WERI-Rb-1 (cell line): Measurements from ENCODE around the gene PHRF1.

Source experiments
- DNase-seq: peaks from one replicate; pipeline ENCODE4 v3.0.0-alpha.2; 2020
- H3K27ac ChIP-seq: fragments of 250-450 bp; sonication (Bioruptor Pico); 2 replicates; pipeline ENCODE4 v1.5.1; 2020; ENCODE audit warnings: mild to moderate bottlenecking, moderate library complexity
- H3K27me3 ChIP-seq: fragments of 250-450 bp; sonication (Bioruptor Pico); 2 replicates; pipeline ENCODE4 v1.5.1; 2021; ENCODE audit warnings: mild to moderate bottlenecking, low read depth, moderate library complexity; ENCODE audit not compliant: insufficient read depth, severe bottlenecking
- H3K36me3 ChIP-seq: fragments of 250-450 bp; sonication (Bioruptor Pico); 2 replicates; pipeline ENCODE4 v1.5.1; 2020; ENCODE audit warnings: mild to moderate bottlenecking, moderate library complexity
- H3K4me3 ChIP-seq: 2 replicates; pipeline ENCODE4 v1.5.1; 2011; ENCODE audit warnings: low read depth, mild to moderate bottlenecking, control low read depth, low read length
- H3K9me3 ChIP-seq: fragments of 250-450 bp; sonication (Bioruptor Pico); 2 replicates; pipeline ENCODE4 v1.5.1; 2021; ENCODE audit warnings: mild to moderate bottlenecking, moderate library complexity; ENCODE audit not compliant: severe bottlenecking
- TF ChIP-seq, protein P1 (sequence below): IDR thresholded peaks from 2 replicates; pipeline ENCODE4 v1.5.1; 2011; ENCODE audit warnings: low read depth, mild to moderate bottlenecking, control low read depth, inconsistent platforms, low read length

PHRF1 gene

DNA sequence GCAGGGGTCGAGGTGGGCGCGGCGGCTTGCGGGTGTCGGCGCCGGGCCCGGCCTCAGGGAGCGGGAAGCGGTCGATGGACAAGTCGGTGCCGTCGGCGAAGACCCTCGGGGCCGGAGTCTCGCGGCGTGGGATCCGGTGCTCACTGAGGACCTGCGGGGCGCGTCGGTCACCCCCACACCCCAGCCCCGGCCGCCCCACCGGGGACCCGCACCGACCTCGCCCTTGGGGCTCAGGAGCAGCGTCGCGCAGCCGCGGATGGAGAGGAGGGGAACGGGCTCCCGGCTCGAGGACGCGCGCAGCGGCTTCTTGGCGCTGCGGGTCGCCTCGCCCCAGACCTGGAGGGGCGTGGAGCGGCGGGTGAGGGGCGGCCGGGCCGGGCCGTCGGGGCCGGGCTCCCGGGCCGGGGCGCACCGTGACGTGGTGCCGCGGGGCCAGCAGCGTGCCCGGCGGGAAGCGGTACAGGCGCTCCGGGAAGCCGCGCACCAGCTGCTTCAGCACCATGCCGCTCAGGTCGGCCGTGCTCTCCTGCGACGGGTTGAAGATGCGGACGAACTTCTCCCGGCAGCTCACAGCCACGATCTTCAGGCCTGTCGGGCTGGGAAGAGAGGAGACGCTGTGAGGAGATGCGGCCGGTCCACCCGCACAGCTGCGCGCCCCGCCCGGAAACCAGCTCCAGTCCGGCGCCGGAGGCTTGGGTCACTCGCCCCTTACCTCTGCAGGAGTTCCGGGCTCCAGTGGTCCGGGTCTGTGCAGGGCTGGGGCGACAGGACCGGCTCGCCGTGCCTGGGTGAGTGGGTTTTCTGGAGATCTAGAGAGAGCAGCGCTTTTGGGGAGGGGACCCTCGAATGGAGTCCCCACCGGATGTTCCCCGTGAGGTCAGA, 20.2 kb upstream of the PHRF1 start:
- Histone ChIP-seq H3K9me3 (no peaks in the 10 kb centered on the region), H3K27ac (no peak overlapping the region), H3K36me3 (no peaks in the 10 kb centered on the region), H3K27me3 (peaks cover 19% of the 10 kb centered on the region), H3K4me3 (peak overlapping the region; percentile 65)
- DNase-seq = no peak
- TF ChIP-seq, protein P1, sequence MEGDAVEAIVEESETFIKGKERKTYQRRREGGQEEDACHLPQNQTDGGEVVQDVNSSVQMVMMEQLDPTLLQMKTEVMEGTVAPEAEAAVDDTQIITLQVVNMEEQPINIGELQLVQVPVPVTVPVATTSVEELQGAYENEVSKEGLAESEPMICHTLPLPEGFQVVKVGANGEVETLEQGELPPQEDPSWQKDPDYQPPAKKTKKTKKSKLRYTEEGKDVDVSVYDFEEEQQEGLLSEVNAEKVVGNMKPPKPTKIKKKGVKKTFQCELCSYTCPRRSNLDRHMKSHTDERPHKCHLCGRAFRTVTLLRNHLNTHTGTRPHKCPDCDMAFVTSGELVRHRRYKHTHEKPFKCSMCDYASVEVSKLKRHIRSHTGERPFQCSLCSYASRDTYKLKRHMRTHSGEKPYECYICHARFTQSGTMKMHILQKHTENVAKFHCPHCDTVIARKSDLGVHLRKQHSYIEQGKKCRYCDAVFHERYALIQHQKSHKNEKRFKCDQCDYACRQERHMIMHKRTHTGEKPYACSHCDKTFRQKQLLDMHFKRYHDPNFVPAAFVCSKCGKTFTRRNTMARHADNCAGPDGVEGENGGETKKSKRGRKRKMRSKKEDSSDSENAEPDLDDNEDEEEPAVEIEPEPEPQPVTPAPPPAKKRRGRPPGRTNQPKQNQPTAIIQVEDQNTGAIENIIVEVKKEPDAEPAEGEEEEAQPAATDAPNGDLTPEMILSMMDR = no peak

DNA sequence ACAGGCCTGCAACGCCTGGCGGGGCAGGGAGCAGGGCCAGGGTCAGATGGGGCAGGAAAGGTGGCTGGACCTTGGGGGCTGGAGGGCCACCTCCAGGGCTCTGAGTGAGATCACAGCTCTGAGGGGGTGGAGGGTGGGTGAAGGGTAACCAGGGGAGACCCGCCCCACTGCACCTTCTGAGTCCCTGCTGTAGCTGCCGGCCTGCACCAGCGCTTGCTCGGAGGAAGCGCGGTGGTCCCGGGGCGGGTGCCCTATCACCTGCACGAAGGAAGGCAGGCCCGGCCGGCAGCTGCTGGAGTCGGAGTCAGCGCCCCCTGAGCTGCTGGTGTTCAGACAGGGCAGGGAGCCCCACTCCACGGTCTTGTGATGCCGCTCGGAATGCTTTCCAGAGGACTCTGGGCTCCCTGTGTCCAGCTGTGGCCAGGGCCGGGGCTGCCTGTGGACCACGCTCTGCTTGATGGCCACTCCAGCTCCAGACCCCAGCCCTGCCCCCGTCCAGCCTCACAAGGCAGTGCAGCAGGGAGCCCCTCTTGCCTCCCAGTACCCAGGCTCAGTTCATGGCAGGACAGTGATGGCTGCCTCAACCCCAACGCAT, 19.5 kb upstream of the PHRF1 start:
- H3K27ac ChIP-seq = no peak overlapping the region
- H3K4me3 ChIP-seq = no peak overlapping the region
- no peak for DNase-seq
- no peaks in the 10 kb centered on the region for H3K36me3 ChIP-seq
- no peaks in the 10 kb centered on the region for H3K9me3 ChIP-seq
- TF ChIP-seq, protein P1 = no peak
- peaks cover 19% of the 10 kb centered on the region for H3K27me3 ChIP-seq

DNA sequence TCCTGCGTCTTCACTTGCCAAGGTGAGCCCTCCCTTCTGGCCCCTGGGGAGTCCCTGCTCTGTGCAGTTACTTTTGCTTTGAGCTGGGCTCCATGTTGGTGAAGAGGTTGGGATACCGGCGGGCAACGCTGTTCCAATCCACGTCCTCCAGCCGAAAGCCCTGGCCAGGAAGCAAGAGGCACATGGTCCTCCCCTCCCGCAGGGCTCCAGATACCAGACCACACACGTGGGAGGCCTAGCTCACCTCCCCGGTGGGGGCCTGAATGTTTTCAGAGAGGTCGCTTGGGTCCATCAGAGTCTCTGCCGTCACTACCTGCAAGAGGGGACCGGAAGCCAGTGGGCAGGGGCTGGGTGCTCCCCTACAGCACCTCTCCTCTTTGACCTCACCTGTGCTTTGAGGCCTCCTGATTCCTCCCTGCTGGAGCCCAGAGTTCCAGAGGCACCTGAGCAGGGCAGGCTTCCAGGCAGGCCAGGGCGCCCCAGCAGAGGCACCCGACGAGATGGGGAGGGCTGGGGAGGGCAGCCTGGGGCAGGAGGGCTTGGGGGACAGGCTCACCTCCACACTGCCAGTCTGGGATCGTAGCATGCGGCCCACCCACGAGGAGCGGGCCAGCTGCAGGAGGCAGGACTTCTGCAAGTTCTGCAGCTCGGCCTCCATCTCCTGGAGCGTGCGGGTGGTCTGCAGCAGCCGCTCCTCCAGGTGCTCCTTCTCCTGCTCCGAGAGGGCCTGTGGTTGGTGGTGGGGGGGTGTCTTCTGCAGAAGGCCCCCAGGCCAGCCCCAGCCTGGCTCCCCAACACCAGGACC, 18.7 kb upstream of the PHRF1 start:
- H3K9me3 ChIP-seq = no peaks in the 10 kb centered on the region
- TF ChIP-seq, protein P1 = no peak
- peaks cover 19% of the 10 kb centered on the region for H3K27me3 ChIP-seq
- no peak overlapping the region for H3K4me3 ChIP-seq
- H3K27ac ChIP-seq = no peak overlapping the region
- no peaks in the 10 kb centered on the region; the same call in 1 of the 2 replicates for H3K36me3 ChIP-seq
- no peak for DNase-seq

DNA sequence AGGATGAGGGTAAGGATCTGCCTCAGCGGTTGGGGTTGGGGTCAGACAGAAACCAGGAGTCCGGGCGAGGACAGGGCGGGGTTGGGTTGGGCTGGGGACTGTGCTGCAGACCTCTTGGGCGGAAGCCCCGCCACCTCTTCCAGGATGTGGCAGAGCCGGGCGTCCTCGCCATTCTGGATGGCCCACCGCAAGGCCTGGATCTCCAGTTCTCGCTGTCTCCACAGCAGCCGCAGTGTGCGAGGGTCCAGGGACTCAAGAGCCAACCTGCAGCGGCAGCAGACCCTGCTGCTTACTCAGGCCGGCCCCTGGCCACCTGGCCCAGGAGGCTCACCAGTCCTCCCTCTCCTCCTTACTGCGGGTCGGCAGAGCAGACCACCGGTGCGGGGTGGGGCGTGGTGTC, 17.8 kb upstream of the PHRF1 start:
- TF ChIP-seq, protein P1 = no peak
- H3K4me3 ChIP-seq = no peak overlapping the region
- H3K9me3 ChIP-seq = no peaks in the 10 kb centered on the region
- H3K27me3 ChIP-seq = peaks cover 19% of the 10 kb centered on the region
- peaks cover 4% of the 10 kb centered on the region for H3K36me3 ChIP-seq
- H3K27ac ChIP-seq = no peak overlapping the region
- no peak for DNase-seq

DNA sequence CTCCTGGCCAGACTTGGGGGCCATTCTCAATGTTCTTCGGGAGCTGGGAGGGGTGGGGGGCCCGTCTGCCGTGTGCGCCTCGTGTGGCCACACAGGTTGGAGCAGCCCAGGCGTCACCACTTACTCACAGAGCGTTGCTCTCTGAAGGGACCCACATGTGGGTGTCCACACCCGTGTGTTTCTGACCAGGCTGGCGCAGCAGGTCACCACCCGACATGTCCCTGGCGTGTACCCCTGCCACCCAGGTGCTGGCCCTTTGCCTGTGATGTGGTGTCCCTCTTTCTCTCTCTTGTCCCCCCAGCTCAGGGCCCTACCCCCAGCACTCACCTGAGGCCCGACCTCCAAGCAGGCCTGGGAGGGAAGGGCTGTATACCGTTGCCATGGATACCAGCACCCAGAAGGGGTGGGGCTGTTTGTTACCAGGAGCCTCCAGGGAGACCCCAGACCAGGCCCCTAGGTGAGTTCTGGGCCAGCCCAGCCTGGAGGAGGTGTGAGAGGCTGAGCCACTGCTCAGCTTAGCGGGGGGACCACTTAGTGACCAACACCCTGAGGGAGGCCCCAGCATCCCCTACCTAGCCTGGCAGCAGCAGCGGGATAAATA, 17.1 kb upstream of the PHRF1 start:
- peaks cover 4% of the 10 kb centered on the region for H3K36me3 ChIP-seq
- DNase-seq = no peak
- no peak overlapping the region for H3K27ac ChIP-seq
- no peaks in the 10 kb centered on the region for H3K9me3 ChIP-seq
- TF ChIP-seq, protein P1 = peak; percentile 24
- peaks cover 19% of the 10 kb centered on the region for H3K27me3 ChIP-seq
- no peak overlapping the region for H3K4me3 ChIP-seq
